DND-41 (cell line): ENCODE results near the gene TRHDE.

Experiments used
- CTCF ChIP-seq: IDR thresholded peaks from 2 replicates; pipeline ENCODE4 v1.5.1; 2012; ENCODE audit warnings: borderline replicate concordance, low read length, moderate library complexity, mild to moderate bottlenecking; ENCODE audit not compliant: poor library complexity, severe bottlenecking; ENCODE audit errors: extremely low read depth
- EZH2 ChIP-seq: IDR thresholded peaks from 3 replicates; pipeline ENCODE4 v1.6.1; 2012; ENCODE audit warnings: borderline replicate concordance, low read depth, mild to moderate bottlenecking, moderate library complexity, low read length, inconsistent platforms; ENCODE audit not compliant: severe bottlenecking

GRCh38 chr12:72453066-72453465 is 180.9 kb downstream of the TRHDE start:
- TF ChIP-seq CTCF (no peak), EZH2 (no peak)
